GM12801 (cell line): Measurements from ENCODE around the gene PROM2.

Source experiments
- CTCF ChIP-seq: IDR thresholded peaks from one replicate; pipeline ENCODE4 v1.5.1; 2011; ENCODE audit warnings: control low read depth; ENCODE audit not compliant: insufficient read length; ENCODE audit errors: extremely low read depth

The PROM2 gene

DNA sequence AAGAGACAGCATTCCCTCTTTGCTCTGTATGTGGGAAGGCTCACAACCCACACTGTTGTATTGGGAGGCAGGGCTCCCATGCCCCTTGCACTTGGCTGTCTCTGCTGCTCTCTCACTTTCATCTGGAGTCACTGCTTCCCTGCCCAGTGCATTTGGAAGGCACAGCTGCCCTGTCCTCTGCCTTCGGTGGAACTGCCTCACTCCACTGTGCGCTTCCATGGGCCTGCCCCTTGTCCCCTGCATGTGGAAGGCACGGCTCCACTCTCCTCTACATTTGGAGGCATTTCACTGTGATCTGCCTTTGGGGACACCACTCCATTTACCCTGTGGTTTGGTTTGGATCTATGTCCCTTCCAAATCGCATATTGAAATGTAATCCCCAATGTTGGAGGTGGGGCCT, 9.1 kb upstream of the PROM2 start:
- TF ChIP-seq CTCF, result no peak

DNA sequence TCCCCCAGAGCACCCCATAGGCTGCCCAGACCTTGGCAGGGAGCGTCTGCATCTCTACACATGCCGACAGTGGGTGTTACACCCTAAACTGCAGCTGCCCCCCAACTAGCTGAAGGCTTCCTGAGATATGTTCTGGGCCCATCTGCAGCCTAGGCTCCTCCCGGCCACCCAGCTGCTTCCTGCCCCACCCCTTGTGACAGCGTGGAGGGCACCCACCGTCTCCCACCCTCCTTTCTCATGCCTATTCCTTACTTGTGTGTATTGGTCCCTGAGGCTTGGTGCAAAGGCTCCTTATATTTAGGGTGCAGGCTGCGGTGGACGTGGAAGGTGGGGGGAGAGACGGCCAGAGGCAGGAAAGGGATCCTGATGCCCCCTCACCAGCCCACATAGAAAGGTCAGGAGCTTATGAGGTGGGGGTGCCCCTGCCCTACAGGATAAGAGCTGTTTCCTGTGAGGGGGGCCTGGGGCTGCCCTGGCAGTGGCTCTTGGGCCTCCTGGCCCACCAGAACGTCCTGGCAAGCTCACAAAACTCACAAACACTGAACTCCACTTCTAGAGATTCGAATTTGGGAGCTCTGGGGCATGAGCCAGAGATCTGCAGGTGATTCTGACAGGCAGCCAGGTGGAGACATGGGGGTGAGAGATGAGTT, 7.3 kb upstream of the PROM2 start:
- no peak for TF ChIP-seq CTCF

DNA sequence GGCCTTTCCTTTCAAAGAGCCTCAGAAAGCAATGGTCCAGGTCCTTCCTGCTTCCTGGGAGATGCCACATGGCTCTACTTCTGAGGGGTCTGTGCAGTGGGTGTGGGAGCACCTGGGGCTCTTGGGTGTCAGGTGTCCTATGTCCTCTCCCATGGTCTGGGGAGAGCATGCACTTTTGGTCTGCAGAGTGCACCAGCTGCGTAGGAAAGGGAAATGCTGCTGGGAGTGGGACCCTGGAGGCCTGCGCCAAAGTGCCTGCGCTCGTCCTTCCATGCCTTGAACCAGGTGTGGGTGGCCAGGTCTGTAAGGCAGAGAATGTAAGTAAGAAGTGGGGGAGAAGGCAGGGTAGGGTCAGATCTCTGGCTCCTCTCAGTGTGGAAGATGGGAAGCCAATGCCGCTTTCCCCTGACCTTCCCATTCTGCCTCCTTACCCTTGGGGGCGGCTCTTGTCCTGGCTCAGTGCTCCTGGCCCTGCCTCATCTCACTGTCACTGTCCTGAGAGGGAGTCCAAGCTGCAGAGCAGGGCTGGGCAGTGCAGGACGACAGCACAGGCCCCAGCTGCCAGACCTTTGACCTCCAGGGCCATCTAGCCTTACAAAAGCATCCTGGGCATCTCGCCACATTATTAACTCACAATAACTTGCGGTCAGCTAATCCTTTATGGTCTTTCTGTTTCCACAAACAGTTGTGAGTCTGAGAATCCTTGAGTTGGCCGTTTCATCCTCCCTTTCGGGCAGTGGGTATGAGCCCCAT, 6.6 kb upstream of the PROM2 start:
- TF ChIP-seq CTCF, result no peak

- TF ChIP-seq CTCF, result no peak
Observed at GRCh38 chr2:95268211-95269035, 5.8 kb upstream of the PROM2 start.

GRCh38 chr2:95269036-95269680, 5.1 kb upstream of the PROM2 start:
- TF ChIP-seq CTCF, result no peak

GRCh38 chr2:95270541-95271081, 3.6 kb upstream of the PROM2 start:
- no peak for TF ChIP-seq CTCF

- no peak for TF ChIP-seq CTCF
Observed at GRCh38 chr2:95271381-95271971, 2.8 kb upstream of the PROM2 start.
